Upper lobe of left lung (tissue), 4 donors: ENCODE results near the gene AGRN.

Source experiments
- EP300 ChIP-seq, 4 donors: sonication (generic); formaldehyde crosslinking; IDR thresholded peaks; one replicate each; pipeline ENCODE4 v1.5.1; 2017; ENCODE audit warnings: antibody characterized with exemption in 4 of 4, control low read depth in 2 of 4
- POLR2A ChIP-seq, 4 donors: fragments of 450-650 bp; IDR thresholded peaks; one replicate each; pipeline ENCODE4 v1.5.1; 2016 to 2017; ENCODE audit warnings: antibody characterized with exemption in 4 of 4, mild to moderate bottlenecking in 2 of 4
- POLR2AphosphoS5 ChIP-seq, 2 donors: sonication (generic); formaldehyde crosslinking; IDR thresholded peaks; one replicate each; pipeline ENCODE4 v1.5.1; 2017; ENCODE audit warnings: antibody characterized with exemption in 2 of 2
- TF ChIP-seq, protein P1 (sequence below), 6 experiments: fragments of 450-650 bp in 4 of 6; fragments of 200-600 bp in 2 of 6; sonication (generic) in 2 of 6; IDR thresholded peaks; one replicate each; pipeline ENCODE4 v1.5.1; 2016 to 2019; ENCODE audit warnings: antibody characterized with exemption in 6 of 6

DNA sequence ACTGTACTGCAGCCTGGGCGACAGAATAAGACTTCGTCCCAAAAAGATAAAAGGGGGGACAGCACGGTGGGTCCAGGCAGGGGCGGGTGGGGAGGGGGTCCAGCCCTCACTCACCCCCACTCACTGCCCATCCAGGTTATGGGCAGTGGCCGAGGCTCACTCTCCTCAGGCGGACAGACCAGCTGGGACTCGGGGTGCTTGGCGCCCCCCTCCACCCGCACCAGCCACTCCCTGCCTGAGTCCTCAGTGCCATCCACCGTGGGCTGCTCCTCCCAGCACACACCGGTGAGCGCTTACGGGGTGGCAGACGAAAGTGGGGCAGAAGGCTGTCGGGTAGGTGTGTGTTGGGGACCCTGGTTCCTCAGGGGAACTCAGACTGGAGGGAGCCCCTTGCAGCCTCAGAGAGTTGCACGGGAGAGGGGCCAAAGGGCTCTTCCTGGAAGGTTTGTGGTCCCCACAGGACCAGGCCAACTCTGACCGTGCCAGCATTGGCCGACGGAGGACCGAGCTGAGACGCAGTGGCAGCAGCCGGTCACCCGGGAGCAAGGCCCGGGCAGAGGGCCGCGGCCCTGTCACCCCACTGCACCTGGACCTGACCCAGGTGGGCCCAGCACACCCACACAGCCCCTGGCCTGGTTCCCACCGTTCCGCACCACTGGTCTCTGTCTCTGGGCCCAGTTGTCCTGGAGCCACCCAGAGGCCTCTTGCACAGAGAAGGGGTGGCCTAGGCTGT lies 47.0 kb upstream of the AGRN start:
- TF ChIP-seq, protein P1, sequence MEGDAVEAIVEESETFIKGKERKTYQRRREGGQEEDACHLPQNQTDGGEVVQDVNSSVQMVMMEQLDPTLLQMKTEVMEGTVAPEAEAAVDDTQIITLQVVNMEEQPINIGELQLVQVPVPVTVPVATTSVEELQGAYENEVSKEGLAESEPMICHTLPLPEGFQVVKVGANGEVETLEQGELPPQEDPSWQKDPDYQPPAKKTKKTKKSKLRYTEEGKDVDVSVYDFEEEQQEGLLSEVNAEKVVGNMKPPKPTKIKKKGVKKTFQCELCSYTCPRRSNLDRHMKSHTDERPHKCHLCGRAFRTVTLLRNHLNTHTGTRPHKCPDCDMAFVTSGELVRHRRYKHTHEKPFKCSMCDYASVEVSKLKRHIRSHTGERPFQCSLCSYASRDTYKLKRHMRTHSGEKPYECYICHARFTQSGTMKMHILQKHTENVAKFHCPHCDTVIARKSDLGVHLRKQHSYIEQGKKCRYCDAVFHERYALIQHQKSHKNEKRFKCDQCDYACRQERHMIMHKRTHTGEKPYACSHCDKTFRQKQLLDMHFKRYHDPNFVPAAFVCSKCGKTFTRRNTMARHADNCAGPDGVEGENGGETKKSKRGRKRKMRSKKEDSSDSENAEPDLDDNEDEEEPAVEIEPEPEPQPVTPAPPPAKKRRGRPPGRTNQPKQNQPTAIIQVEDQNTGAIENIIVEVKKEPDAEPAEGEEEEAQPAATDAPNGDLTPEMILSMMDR (IDR thresholded peaks at IDR 0.05): no peak
- no peak for TF ChIP-seq POLR2AphosphoS5 (IDR thresholded peaks at IDR 0.05)
- no peak for TF ChIP-seq EP300 (IDR thresholded peaks at IDR 0.05)
- no peak for TF ChIP-seq POLR2A (IDR thresholded peaks at IDR 0.05)
